ENCODE results near the gene ZBTB20.

DNA sequence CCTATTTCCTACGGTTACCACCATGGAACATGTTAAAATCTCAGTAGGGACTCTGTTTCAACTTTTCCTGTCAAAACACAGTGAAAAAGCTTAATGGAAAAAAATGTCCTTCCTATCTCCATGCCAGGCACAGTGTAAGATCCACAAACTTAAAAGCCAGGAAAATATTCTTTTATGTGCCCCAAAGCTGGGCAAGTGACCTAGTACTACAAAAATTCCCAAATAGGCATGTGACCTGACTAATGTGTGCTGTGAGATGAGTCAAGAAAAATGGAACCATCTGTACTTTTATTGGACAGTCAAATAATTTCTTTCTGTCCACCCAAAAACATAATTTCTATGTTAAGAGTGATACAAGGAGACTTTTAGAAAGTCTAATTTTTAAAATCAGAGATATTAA is 406.0 kb downstream of the ZBTB20 start:
- TF ChIP-seq, protein P1, sequence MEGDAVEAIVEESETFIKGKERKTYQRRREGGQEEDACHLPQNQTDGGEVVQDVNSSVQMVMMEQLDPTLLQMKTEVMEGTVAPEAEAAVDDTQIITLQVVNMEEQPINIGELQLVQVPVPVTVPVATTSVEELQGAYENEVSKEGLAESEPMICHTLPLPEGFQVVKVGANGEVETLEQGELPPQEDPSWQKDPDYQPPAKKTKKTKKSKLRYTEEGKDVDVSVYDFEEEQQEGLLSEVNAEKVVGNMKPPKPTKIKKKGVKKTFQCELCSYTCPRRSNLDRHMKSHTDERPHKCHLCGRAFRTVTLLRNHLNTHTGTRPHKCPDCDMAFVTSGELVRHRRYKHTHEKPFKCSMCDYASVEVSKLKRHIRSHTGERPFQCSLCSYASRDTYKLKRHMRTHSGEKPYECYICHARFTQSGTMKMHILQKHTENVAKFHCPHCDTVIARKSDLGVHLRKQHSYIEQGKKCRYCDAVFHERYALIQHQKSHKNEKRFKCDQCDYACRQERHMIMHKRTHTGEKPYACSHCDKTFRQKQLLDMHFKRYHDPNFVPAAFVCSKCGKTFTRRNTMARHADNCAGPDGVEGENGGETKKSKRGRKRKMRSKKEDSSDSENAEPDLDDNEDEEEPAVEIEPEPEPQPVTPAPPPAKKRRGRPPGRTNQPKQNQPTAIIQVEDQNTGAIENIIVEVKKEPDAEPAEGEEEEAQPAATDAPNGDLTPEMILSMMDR (IDR thresholded peaks at IDR 0.05; ENCODE audit: low read depth, low read length, poor library complexity, severe bottlenecking), result no peak
- TF ChIP-seq EZH2phosphoT487 (IDR thresholded peaks at IDR 0.05; ENCODE audit: borderline replicate concordance, low read length), result no peak
